K562 (cell line): ENCODE results near the gene LEPR.

Source experiments
- ARNT ChIP-seq, 2 experiments: fragments of 450-650 bp; IDR thresholded peaks; 2 replicates each; pipeline ENCODE4 v1.6.1; 2016; ENCODE audit warnings: mild to moderate bottlenecking in 1 of 2
- EGR1 ChIP-seq: fragments of 450-650 bp; conservative IDR thresholded peaks from 2 replicates; pipeline ENCODE4 v1.6.1; 2017; ENCODE audit warnings: mild to moderate bottlenecking
- GTF2E2 ChIP-seq: fragments of 200-800 bp; sonication (Bioruptor generic); IDR thresholded peaks from 2 replicates; pipeline ENCODE4 v1.6.1; 2016; ENCODE audit warnings: missing genetic modification characterization, missing compliant biosample characterization
- PCBP2 ChIP-seq: fragments of 200-400 bp; formaldehyde crosslinking; IDR thresholded peaks from 2 replicates; pipeline ENCODE4 v1.6.1; 2018; ENCODE audit warnings: low read length, low read depth, mild to moderate bottlenecking, moderate library complexity; ENCODE audit not compliant: poor library complexity, severe bottlenecking
- PHF21A ChIP-seq: fragments of 450-650 bp; IDR thresholded peaks from 2 replicates; pipeline ENCODE4 v1.6.1; 2017; ENCODE audit warnings: low read depth, borderline replicate concordance
- REST ChIP-seq, 2 experiments: fragments of 450-650 bp; formaldehyde crosslinking in 1 of 2; IDR thresholded peaks; 2 replicates each; pipeline versions ENCODE4 v1.4.0 to v1.6.1; 2014 to 2020; ENCODE audit warnings: mild to moderate bottlenecking in 2 of 2, borderline replicate concordance in 1 of 2, low read depth in 1 of 2
- SREBF2 ChIP-seq: sonication (generic); formaldehyde crosslinking; IDR thresholded peaks from 2 replicates; pipeline ENCODE4 v1.4.0; 2020; ENCODE audit warnings: mild to moderate bottlenecking, missing genetic modification reagents

- TF ChIP-seq PCBP2 (no peak), REST (IDR thresholded peaks at IDR 0.05; ENCODE audit: borderline replicate concordance) (no peak), REST (CRISPR knock-in tag; IDR thresholded peaks at IDR 0.05; ENCODE audit: low read depth) (no peak), EGR1 (no peak), GTF2E2 (tag) (no peak), PHF21A (no peak), SREBF2 (no peak), ARNT (IDR thresholded peaks at IDR 0.05) (no peak)
Observed at GRCh38 chr1:65409314-65409713, 11.2 kb upstream of the LEPR start.
